Central memory CD8-positive, alpha-beta T cell (primary cell): Measurements from ENCODE around the gene SRC.

Experiments used
- ATAC-seq: fragments of 150-1000 bp; cut with Tn5 transposase; replicated peaks from 2 replicates; pipeline ENCODE4 v1.10.0; 2022; ENCODE audit warnings: mild to moderate bottlenecking, moderate FRiP score, moderate number of reproducible peaks; ENCODE audit not compliant: poor library complexity, severe bottlenecking; ENCODE audit errors: extremely low read depth
- DNase-seq, 2 donors: peaks; one replicate each; pipeline ENCODE4 v3.0.0; 2021; ENCODE audit warnings: low spot score in 2 of 2
- H3K27ac Mint-ChIP-seq: one replicate; pipeline ENCODE4 v1.8.0; 2022; ENCODE audit warnings: low read depth, mild to moderate bottlenecking, moderate library complexity, mixed read lengths
- H3K27me3 Mint-ChIP-seq: one replicate; pipeline ENCODE4 v1.8.0; 2022; ENCODE audit warnings: mixed read lengths
- H3K36me3 Mint-ChIP-seq: one replicate; pipeline ENCODE4 v1.8.0; 2022; ENCODE audit warnings: mild to moderate bottlenecking, moderate library complexity, mixed read lengths; ENCODE audit not compliant: insufficient read depth
- H3K4me1 Mint-ChIP-seq: one replicate; pipeline ENCODE4 v1.8.0; 2022; ENCODE audit warnings: mixed read lengths
- H3K4me3 Mint-ChIP-seq: one replicate; pipeline ENCODE4 v1.8.0; 2022; ENCODE audit warnings: mild to moderate bottlenecking, moderate library complexity, mixed read lengths
- H3K9me3 Mint-ChIP-seq: one replicate; pipeline ENCODE4 v1.8.0; 2022; ENCODE audit warnings: mixed read lengths

Gene SRC

DNA sequence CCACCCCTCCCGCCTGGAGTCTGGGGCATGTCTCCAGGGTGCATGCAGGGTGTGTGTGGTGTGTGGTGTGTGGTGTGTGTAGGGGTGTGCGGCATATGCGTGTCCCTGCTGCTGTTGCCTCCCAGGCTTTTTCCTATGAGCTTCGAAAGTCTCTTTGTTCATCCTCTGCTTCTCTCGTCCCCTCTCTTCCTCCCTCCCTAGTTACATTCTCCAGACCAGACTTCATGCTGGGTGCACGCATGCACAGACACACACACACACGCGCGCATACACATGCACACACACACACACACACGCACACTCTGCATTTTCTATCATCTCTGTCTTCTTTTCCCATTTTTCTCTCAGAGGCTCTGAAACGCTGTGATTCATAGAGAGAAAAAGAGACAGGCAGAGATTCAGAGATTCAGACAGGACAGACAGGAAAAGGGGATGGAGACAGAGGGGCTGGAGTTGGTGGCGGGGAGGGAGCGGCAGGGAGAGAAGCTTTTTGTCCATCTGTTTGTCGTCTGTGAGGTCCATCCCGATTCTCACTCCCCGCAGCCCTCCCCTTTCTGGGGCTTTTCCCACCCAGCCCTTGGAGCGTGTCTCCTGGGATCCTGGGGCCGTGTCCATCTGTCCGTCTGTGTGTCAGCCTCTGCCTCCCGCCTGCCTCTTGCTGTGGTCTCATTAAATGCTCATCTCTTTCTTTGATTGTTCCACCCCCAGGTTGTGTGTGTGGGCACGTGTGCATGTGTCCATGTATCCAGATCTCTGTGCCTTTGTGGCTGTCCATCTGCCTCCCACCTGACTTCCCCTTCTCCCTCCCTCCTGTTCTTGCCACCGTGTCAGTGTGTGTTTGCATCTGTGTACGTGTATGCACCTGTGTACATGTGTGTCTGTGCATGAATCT lies 62.6 kb downstream of the SRC start:
- ATAC-seq (no peak), DNase-seq (no peak)
- Mint-ChIP-seq H3K27ac (no peak overlapping the region), H3K4me3 (no peak overlapping the region), H3K9me3 (no peaks in the 10 kb centered on the region), H3K27me3 (peaks cover 49% of the 10 kb centered on the region), H3K36me3 (peaks cover 4% of the 10 kb centered on the region), H3K4me1 (peaks cover 15% of the 10 kb centered on the region)

DNA sequence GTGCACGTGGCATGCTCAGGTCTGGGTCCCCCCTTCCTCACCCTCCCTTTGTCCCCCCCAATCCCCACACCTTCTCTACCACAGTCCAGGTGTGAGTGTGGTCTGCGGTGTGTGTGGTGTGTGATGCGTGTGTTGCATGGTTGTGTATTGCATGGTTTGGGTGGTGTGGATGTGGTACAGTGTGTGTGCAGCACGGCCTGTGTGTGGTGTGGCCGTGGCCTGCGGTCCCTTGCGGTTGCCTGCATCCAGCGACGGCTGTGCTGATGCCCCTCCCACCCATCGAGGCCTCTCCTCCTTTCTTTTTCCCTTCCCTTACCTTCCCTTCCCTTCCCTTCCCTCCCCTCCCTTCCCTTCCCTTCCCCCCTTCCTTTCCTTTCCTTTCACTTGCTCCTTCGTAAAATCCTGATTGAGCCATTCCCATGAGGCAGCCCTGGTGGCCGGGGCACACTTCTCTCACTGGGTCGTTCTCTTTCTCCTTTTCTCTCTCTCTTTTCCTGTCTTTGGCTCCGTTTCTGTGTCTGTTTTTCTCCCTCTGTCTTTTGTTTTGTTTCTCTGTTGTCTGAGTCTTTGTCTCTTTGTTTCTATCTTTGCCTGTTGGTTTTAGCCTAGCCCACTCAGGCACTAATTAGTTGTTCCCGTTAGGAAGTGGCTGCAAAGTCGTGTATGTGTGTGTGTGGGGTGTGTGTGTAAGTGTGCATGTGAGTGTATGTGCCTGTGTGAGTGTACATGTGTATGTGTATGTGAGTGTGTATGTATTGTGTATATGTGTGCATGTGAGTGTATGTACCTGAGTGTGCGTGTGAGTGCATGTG lies 65.7 kb downstream of the SRC start:
- no peak overlapping the region for H3K27ac Mint-ChIP-seq
- no peak for DNase-seq
- peaks cover 1% of the 10 kb centered on the region for H3K36me3 Mint-ChIP-seq
- no peak overlapping the region for H3K4me3 Mint-ChIP-seq
- peak; percentile 52 for ATAC-seq
- H3K9me3 Mint-ChIP-seq, result no peaks in the 10 kb centered on the region
- H3K4me1 Mint-ChIP-seq, result peaks cover 7% of the 10 kb centered on the region
- peaks cover 34% of the 10 kb centered on the region for H3K27me3 Mint-ChIP-seq

DNA sequence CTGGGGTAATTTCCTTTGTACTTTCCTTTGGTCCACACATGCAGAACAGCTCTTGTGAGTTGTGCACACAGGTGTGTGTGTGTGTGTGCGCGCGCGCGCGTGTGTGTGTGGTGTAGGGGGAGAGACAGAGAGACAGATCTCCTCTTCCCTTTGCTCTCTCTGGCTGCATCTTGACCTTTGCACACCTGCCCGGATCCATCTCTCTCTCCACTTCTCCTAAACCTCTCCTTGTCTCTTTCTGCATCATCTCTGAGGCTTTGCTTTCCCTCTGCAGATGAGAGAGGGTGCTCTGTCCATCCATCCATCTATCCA lies 67.0 kb downstream of the SRC start:
- no peak for ATAC-seq
- H3K9me3 Mint-ChIP-seq, result no peaks in the 10 kb centered on the region
- H3K36me3 Mint-ChIP-seq, result no peaks in the 10 kb centered on the region
- no peak overlapping the region for H3K27ac Mint-ChIP-seq
- peaks cover 7% of the 10 kb centered on the region for H3K4me1 Mint-ChIP-seq
- DNase-seq, result no peak
- no peak overlapping the region for H3K4me3 Mint-ChIP-seq
- H3K27me3 Mint-ChIP-seq, result peaks cover 23% of the 10 kb centered on the region

DNA sequence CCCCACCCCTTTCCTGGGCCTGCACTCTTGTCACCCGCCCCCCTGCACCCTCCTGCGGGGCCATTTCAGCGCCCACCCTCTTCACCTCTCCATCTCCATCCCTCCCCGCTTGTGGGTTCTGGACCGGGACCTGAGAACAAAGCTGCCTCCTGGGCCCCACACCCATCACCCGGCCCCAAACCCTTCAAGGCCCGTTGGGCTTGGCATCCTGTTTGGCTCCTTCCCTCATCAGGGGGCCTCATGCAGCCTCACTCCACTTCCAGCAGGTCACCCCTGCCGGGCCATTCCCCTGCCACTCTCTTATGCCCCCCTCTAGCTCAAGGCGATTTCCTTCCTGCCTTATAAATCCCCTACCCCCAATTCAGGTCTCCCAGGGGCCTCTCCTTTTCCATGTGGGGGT lies 67.4 kb downstream of the SRC start:
- ATAC-seq, result no peak
- no peak for DNase-seq
- Mint-ChIP-seq H3K36me3 (no peaks in the 10 kb centered on the region), H3K4me1 (peaks cover 7% of the 10 kb centered on the region), H3K9me3 (no peaks in the 10 kb centered on the region), H3K4me3 (no peak overlapping the region), H3K27me3 (peaks cover 19% of the 10 kb centered on the region), H3K27ac (no peak overlapping the region)

DNA sequence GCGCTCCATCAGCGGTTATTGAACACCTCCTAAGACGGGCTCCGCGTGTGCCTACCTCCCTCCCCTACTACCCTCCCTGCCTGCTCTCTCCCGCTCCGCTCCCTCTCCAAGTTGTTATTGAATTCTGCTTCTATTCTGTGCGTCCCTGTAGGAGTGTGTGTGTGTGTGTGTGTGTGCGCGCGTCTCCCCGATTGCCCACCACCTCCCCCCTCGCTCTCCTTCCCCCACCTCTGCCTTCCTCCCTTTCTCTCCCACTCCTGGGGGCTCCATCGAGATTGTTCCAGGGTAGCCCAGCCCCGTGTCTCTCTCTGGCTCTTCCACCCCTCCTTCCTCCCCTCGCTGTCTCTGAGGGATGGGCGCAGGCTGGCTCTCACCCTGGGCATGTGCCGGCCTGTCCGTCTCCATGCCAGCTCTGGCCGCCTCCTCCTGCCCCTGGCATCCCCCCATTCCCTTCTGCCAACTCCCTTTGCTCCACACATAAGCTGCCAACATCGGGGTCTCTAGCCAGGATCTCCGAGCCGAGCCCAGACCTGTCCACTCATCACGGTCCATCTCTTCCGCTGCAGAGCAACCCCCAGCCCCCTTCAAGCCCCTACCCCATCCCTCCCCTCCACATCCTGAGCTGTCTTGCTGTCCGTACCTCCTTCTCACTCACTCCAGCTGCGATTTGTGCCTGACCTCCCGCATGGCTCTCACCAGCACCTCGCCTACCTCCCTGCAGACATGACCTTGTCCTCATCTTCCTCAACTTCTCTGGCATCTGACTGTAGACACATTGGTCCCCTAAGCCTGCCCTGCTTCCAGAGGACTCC lies 68.5 kb downstream of the SRC start:
- no peaks in the 10 kb centered on the region for H3K9me3 Mint-ChIP-seq
- no peaks in the 10 kb centered on the region for H3K36me3 Mint-ChIP-seq

DNA sequence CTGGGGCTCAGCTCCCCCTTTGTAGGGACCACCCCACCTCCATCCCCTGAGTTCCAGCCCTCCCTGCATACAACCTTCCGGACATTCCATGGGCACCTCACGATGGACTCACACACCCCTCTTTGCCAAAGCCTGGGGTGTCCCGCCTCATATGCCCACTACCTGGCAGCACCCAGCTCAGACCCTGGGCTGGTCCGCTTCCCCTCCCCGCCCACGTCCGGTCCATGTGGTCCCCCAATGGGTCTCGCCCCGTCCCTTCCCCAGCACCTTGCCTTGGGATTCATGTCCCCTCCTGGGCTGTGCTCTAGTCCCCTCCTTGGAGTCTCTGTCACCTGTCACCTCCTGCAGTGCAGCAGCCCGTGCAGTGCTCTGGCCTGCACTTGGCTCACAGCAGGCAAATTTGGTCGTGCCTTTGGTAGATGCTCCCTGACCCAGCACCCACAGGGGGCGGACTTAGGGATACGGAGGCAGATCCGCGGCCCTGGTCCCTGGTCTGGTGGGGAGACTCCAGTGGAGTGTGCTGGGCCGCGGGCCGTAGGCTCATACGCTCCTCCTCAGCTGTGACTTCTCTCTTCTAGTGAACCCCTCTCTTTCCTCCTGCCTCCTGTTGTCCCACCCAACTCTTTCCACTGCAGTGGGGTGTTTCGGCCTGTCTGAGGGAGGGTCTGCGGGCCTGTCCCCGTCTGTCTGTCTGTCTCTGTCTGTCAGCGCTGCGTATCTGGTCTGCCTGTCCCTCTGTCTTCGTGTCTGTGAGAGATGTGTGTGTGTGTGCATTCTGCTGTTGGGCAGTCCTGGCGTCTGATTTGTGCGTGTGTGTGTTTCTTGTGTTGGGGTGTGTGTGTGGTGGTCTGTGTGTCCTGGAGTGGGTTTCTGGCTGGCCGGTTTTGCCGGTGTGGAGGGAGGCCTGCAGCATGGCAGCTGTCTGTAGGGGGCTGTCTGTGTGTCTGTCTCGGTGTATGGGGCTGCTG lies 69.5 kb downstream of the SRC start:
- H3K36me3 Mint-ChIP-seq, result no peaks in the 10 kb centered on the region
- ATAC-seq (no peak), DNase-seq (no peak)
- no peaks in the 10 kb centered on the region for H3K4me1 Mint-ChIP-seq
- H3K27me3 Mint-ChIP-seq, result no peaks in the 10 kb centered on the region
- no peaks in the 10 kb centered on the region for H3K9me3 Mint-ChIP-seq
- no peak overlapping the region for H3K27ac Mint-ChIP-seq
- H3K4me3 Mint-ChIP-seq, result no peak overlapping the region

More for the DNA sequence above, 68.5 kb downstream of the SRC start:
- Mint-ChIP-seq H3K4me1 (peaks cover 2% of the 10 kb centered on the region), H3K4me3 (no peak overlapping the region), H3K27ac (no peak overlapping the region), H3K27me3 (peaks cover 9% of the 10 kb centered on the region)
- DNase-seq (no peak), ATAC-seq (no peak)

DNA sequence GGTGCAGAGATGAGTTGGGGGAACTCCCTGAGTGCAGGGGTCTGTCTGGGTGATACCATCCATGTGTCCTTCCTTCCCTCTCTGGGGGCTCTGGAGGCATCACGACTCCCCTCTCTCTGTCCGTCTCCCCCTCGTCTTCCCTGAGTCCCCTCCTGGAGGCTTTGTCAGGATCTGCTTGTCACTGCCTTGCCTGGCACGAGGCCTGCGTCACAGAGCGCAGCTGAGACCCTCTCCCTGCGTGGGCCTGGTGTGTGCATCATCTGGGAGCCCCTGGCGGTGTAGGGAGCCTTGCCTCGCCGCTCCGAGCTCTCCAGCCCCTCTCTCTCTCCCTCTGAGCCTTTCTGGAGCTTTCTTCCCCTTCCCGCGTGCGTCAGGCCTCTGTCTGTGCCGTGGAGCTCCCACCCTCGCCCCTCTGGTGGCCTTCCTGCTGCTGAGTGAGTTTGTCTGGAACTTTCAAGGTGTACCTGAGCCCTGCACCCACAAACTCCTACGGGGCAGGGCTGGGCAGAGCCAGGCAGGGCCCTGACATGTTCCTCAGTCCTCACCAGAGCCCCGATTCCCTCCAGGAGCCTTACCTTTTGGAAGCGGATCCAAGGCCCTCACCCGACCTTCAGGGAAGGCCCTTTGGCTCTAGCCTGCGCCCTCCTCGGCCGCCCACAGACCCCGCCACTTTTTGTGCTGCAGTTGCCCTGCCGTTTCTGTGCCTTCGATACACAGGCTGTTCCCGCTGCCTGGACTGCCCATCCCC lies 70.3 kb downstream of the SRC start:
- no peaks in the 10 kb centered on the region for H3K36me3 Mint-ChIP-seq
- no peak overlapping the region for H3K4me3 Mint-ChIP-seq
- DNase-seq (no peak), ATAC-seq (no peak)
- no peaks in the 10 kb centered on the region for H3K9me3 Mint-ChIP-seq
- H3K27me3 Mint-ChIP-seq, result peaks cover 5% of the 10 kb centered on the region
- H3K4me1 Mint-ChIP-seq, result no peaks in the 10 kb centered on the region
- H3K27ac Mint-ChIP-seq, result no peak overlapping the region

DNA sequence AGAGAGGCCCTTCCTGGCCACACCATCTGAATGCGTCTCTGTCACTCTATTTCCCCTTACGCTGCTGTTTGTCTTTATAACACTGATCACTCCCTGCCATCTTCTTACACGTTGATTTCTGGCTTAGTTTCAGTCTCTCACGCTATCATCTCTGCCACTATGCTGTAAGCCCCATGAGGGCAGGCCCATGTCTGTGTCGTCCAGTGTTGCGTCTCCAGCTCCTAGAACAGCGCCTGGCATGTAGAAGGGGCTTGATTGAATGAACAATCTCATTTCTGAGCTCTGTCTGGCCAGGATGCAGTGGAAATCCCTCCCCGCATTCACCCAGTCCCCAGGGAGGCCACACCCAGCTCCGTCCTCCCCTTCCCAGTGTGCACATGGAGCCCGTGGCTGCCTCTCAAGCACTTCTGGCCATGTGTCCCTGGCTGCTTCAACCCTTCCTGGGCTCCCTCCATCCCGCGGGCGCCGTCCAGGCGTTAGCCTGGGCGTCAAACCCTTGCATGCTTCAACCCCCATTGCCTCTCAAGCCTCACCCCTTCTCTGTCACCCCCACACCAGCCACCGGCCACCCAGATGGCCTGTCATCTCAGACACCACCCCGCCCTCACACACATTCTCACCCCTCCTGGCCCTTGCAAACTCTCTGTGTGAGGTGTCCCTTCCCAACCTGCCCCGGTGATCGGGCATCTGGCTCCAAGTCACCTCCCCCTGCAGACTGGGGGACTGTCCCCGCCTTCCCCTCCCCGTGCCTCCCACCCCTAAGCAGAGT lies 71.1 kb downstream of the SRC start:
- no peaks in the 10 kb centered on the region for H3K36me3 Mint-ChIP-seq
- ATAC-seq (no peak), DNase-seq (no peak)
- H3K4me3 Mint-ChIP-seq, result no peak overlapping the region
- H3K9me3 Mint-ChIP-seq, result no peaks in the 10 kb centered on the region
- peaks cover 10% of the 10 kb centered on the region for H3K27me3 Mint-ChIP-seq
- no peaks in the 10 kb centered on the region for H3K4me1 Mint-ChIP-seq
- no peak overlapping the region for H3K27ac Mint-ChIP-seq

DNA sequence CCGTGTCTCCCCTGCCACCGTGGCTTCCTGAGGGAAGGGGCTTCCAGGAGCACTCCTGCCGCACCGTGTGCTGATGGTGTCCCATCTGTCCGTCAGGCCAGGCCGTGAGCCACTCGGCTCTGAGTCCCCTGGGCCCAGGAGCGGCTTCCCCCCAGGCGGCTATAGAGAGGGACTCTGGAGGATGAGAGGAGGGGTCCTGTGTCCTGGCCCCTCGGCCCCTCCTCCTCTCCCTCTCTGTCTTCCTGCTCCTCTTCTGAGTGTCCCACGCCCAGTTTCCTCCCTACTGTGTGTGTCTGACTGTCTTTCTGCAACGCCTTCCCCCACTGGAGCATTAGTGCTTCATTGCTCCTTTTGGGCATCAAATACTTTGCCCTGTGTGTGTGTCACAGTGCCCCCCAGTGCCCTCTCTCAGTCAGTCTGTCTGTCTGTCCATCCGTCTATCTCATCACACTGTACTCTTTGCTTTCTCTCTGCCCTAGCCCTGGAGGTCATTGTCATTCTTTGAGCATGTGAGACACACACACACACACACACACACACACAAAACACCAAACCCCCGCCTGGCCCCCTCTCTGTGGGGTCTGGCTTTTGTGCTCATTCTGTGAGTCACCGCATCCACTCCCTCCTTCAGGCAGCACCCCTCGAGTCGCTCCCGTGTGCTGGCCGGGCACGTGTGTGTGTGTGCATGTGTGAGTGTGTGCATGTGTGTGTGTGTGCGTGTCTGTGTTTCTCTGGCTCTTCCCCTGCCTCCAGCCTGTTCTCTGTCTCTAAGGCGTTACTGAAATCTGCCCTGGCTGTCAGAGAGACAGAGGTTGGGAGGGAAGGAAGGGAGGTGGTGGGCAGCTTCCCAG lies 71.9 kb downstream of the SRC start:
- DNase-seq (no peak), ATAC-seq (no peak)
- Mint-ChIP-seq H3K27me3 (peaks cover 10% of the 10 kb centered on the region), H3K4me1 (no peaks in the 10 kb centered on the region), H3K4me3 (no peak overlapping the region), H3K9me3 (no peaks in the 10 kb centered on the region), H3K27ac (no peak overlapping the region), H3K36me3 (no peaks in the 10 kb centered on the region)

DNA sequence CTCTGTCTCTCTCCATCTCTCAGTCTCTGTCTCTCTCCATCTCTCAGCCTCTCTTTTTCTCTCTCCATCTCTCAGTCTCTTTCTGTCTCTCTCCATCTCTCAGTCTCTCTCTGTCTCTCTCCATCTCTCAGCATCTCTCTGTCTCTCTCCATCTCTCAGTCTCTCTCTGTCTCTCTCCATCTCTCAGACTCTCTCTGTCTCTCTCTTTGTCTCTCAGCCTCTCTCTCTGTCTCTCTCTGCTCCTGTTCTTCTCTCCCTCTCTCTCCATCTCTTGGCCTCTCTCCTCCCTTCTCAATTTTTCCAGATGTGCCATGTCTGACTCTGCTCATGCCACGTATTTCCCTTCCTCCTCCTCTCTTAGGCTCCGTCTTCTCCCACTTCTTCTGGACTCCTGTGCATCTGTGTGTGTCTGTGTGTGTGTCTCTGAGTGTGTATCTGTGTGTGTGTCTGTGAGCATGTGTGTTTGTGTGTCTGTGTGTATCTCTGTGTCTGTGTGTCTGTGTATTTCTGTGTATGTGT lies 72.7 kb downstream of the SRC start:
- Mint-ChIP-seq H3K36me3 (no peaks in the 10 kb centered on the region), H3K9me3 (no peaks in the 10 kb centered on the region), H3K4me1 (no peaks in the 10 kb centered on the region), H3K27ac (no peak overlapping the region), H3K4me3 (no peak overlapping the region), H3K27me3 (peaks cover 12% of the 10 kb centered on the region)
- DNase-seq (no peak), ATAC-seq (no peak)
